ENCODE measurements around the gene DNLZ. TPM values are rescaled to one million over a fixed set of nuclear protein-coding genes. Genes with fewer than 3 reads are reported as not detected.

The DNLZ gene
- total and polyA plus RNA-seq, 2 of the 4 experiments (the other 2 are of a cell fraction): 2.0 to 11.4 TPM

DNA sequence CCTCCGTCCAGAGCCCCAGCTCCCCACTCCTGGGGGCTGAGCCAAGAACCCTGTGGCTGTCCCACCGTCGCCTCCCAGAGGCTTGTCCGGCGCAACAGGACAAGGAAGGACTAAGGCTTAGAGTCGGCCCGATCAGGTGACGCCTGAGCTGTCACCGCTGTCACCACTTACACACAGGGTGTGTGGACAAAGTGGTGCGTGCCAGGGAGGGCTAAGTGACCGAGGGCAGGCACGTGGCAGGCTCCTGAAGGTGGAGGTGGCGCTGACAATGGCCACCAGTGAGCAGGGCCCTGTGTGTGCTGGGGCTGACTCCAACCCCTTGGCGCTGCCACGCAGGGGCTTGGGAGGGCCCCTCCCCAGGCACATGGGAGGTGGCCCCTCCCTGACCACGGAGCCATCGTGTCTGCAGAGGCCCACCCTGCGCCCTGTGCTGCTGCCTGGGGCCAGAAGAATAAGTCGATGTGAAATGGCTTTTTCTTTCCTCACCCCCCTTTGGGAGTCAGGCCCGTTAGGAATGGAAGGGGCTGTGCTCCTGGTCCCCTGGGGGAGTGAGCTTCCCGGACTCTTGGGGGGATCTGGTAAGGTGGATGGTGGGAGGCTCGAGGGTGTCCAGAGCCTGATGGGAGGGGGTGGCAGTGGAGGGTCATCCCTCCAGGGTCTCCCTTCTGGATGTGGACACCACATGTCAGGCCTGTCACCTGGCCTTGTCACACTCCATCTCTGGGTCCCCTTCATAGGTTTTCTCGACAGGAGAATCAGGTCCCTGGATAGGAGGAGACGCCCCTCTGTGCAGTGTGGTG is 38.8 kb downstream of the DNLZ start:
- peak overlapping the region; percentile 64; the same call in 1 of the 2 replicates for H3K18ac ChIP-seq (ENCODE audit: low read depth, low read length)
- H3K23ac ChIP-seq (ENCODE audit: low read depth, low read length): no peak overlapping the region; the same call in 1 of the 2 replicates
- in situ Hi-C loops (cut with MboI; ENCODE audit: low sequenced_read_pairs): loop anchor here (5.0 kb wide), 1 partner anchor 78 kb away; the partner anchor contains the start of gene SNAPC4
- CTCF ChIA-PET: no interaction called here
- no peak overlapping the region for H2BK5ac ChIP-seq (ENCODE audit: low read depth, low read length, poor library complexity, severe bottlenecking)
- H3K4ac ChIP-seq (ENCODE audit: low read depth, low read length): peak overlapping the region; percentile 100
- 0 out of 2 replicates have a peak overlapping the region, but pooled peaks have one; percentile 51 for H3K14ac ChIP-seq (replicated peaks; ENCODE audit: low read depth, low read length)
- peaks cover 2% of the 10 kb centered on the region; the same call in 1 of the 2 replicates for H3K36me3 ChIP-seq (ENCODE audit: control insufficient read depth, insufficient read depth, low read length)
- peaks cover 15% of the 10 kb centered on the region for H4K20me1 ChIP-seq (ENCODE audit: insufficient read depth, low read length)
- POLR2A ChIA-PET (ENCODE audit: unreplicated experiment): no interaction called here
- peak overlapping the region; percentile 98 for H2AK5ac ChIP-seq (ENCODE audit: low read depth, low read length)
- H2BK15ac ChIP-seq (ENCODE audit: low read depth, low read length): peak overlapping the region; percentile 84; the same call in 2 of the 3 replicates
- DNase-seq (no peak), ATAC-seq (ENCODE audit: low read depth) (no peak)
- peak overlapping the region; percentile 91 for H2BK120ac ChIP-seq (ENCODE audit: low read depth, low read length)
- H2AK9ac ChIP-seq (replicated peaks; ENCODE audit: low read depth, low read length, poor library complexity): peak overlapping the region; percentile 83
- no peak overlapping the region for H3K4me3 ChIP-seq (ENCODE audit: insufficient read depth, low read depth, low read length)
- intact Hi-C loops (cut with micrococcal nuclease): loop anchor here (5.0 kb wide), 1 partner anchor 78 kb away; the partner anchor contains the start of gene SNAPC4
- TF ChIP-seq, protein P1, sequence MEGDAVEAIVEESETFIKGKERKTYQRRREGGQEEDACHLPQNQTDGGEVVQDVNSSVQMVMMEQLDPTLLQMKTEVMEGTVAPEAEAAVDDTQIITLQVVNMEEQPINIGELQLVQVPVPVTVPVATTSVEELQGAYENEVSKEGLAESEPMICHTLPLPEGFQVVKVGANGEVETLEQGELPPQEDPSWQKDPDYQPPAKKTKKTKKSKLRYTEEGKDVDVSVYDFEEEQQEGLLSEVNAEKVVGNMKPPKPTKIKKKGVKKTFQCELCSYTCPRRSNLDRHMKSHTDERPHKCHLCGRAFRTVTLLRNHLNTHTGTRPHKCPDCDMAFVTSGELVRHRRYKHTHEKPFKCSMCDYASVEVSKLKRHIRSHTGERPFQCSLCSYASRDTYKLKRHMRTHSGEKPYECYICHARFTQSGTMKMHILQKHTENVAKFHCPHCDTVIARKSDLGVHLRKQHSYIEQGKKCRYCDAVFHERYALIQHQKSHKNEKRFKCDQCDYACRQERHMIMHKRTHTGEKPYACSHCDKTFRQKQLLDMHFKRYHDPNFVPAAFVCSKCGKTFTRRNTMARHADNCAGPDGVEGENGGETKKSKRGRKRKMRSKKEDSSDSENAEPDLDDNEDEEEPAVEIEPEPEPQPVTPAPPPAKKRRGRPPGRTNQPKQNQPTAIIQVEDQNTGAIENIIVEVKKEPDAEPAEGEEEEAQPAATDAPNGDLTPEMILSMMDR (conservative IDR thresholded peaks at IDR 0.05; ENCODE audit: low read depth, low read length): 0 out of 2 replicates have a peak, but pooled peaks have one; percentile 22
- TF ChIP-seq CHD1 (IDR thresholded peaks at IDR 0.05; ENCODE audit: low read depth, low read length) (no peak), MAZ (IDR thresholded peaks at IDR 0.05; ENCODE audit: borderline replicate concordance, low read depth, low read length) (no peak), BHLHE40 (IDR thresholded peaks at IDR 0.05; ENCODE audit: low read depth, low read length) (no peak), FOS (IDR thresholded peaks at IDR 0.05; ENCODE audit: low read depth, low read length) (no peak)
- TF ChIP-seq, protein P2, sequence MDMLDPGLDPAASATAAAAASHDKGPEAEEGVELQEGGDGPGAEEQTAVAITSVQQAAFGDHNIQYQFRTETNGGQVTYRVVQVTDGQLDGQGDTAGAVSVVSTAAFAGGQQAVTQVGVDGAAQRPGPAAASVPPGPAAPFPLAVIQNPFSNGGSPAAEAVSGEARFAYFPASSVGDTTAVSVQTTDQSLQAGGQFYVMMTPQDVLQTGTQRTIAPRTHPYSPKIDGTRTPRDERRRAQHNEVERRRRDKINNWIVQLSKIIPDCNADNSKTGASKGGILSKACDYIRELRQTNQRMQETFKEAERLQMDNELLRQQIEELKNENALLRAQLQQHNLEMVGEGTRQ (IDR thresholded peaks at IDR 0.05; ENCODE audit: low read depth, low read length): no peak
- peak overlapping the region; percentile 99 for H4K91ac ChIP-seq (ENCODE audit: insufficient read depth, low read depth, low read length)
- H2AFZ ChIP-seq (replicated peaks; ENCODE audit: low read length, poor library complexity): peak overlapping the region; percentile 14
- peak overlapping the region; percentile 77 for H2BK20ac ChIP-seq (ENCODE audit: low read depth, low read length)
- WGBS, 2 experiments (ENCODE audit: extremely low coverage in 2 of 2, insufficient read length in 1 of 2): 76% methylated on average over 5 of the region's 24 CpGs; no CpG with 5 or more reads in 1 of the 2 experiments
- BruUV-seq (replicated peaks): no TSS peak
- H4K8ac ChIP-seq (ENCODE audit: low read depth in 2 of 2, low read length in 2 of 2): peak overlapping the region in 1 of 2 experiments; percentile 99; a peak in 2 of 4 replicates
- dilution Hi-C loops (cut with HindIII; ENCODE audit: low sequenced_read_pairs, unreplicated experiment): no loop called here
- H3K9me1 ChIP-seq (ENCODE audit: insufficient read depth, low read length): peaks cover 5% of the 10 kb centered on the region; the same call in 1 of the 2 replicates
- no peak overlapping the region for H3K4me2 ChIP-seq (ENCODE audit: low read depth, low read length)
- H3K9ac ChIP-seq (ENCODE audit: low read depth, low read length): no peak overlapping the region
- H3K56ac ChIP-seq (ENCODE audit: extremely low read depth, insufficient read depth, low read length): no peak overlapping the region
- H4K5ac ChIP-seq (ENCODE audit: low read depth, low read length): peak overlapping the region; percentile 6; the same call in 1 of the 2 replicates
- peaks cover 2% of the 10 kb centered on the region; the same call in 1 of the 2 replicates for H3K9me3 ChIP-seq (ENCODE audit: control insufficient read depth, insufficient read depth, low read length)
- peaks cover 24% of the 10 kb centered on the region for H3K4me1 ChIP-seq (ENCODE audit: control insufficient read depth, insufficient read depth, low read length)
- no peaks in the 10 kb centered on the region for H3K27me3 ChIP-seq (ENCODE audit: control insufficient read depth, insufficient read depth, low read length)
- peak overlapping the region; percentile 92; the same call in 1 of the 2 replicates for H3K27ac ChIP-seq (ENCODE audit: insufficient read depth, low read length)
- H3K79me1 ChIP-seq (ENCODE audit: low read depth in 1 of 2, low read length in 2 of 2): peaks cover 3 to 11% of the 10 kb centered on the region in 2 experiments; a peak in 1 of 4 replicates
